GM23338 (cell line): Measurements from ENCODE around the gene MMP28. TPM values are rescaled to one million over a fixed set of nuclear protein-coding genes. Genes with fewer than 3 reads are reported as not detected.

ENCODE experiments used
- EZH2 ChIP-seq: fragments of 200-600 bp; sonication (generic); IDR thresholded peaks from one replicate; pipeline ENCODE4 v1.8.0; 2017; ENCODE audit warnings: antibody characterized with exemption, mild to moderate bottlenecking, low read depth; ENCODE audit not compliant: unreplicated experiment
- EZH2phosphoT487 ChIP-seq: fragments of 200-600 bp; sonication (generic); IDR thresholded peaks from one replicate; pipeline ENCODE4 v1.8.1; 2018; ENCODE audit warnings: antibody characterized with exemption; ENCODE audit not compliant: unreplicated experiment
- JUNB ChIP-seq: IDR thresholded peaks from one replicate; pipeline ENCODE4 v1.6.1; 2016; ENCODE audit warnings: antibody characterized with exemption; ENCODE audit not compliant: unreplicated experiment
- NANOG ChIP-seq: IDR thresholded peaks from 2 replicates; pipeline ENCODE4 v1.6.1; 2016; ENCODE audit warnings: antibody characterized with exemption, borderline replicate concordance
- polyA plus RNA-seq: library from polyadenylated mRNA; unstranded; fragments of >200 nt; fragmentation: Nextera tagmentation; extraction: Ambion mirVana; gene quantifications from 2 replicates; pipeline ENCODE4 v1.2.1, GENCODE V29; 2016
- total RNA-seq: library from RNA; depleted of rRNA; stranded (reverse); fragments of >200 nt; shearing (Covaris generic); gene quantifications from 2 replicates; pipeline ENCODE4 v1.2.3, GENCODE V29; 2014
- TF ChIP-seq, protein P1 (sequence below): fragments of 250-450 bp; sonication (Bioruptor Pico); IDR thresholded peaks from 2 replicates; pipeline ENCODE4 v1.5.0; 2020; ENCODE audit warnings: mild to moderate bottlenecking, moderate library complexity
- TF ChIP-seq, protein P2 (sequence below): IDR thresholded peaks from one replicate; pipeline ENCODE4 v1.6.1; 2018; ENCODE audit warnings: antibody characterized with exemption; ENCODE audit not compliant: unreplicated experiment
- TF ChIP-seq, protein P3 (sequence below), 2 experiments: fragments of 200-600 bp in 1 of 2; sonication (generic) in 1 of 2; conservative IDR thresholded peaks; 2 replicates each; pipeline versions ENCODE4 v1.5.1 to v1.6.1; 2016 to 2017; ENCODE audit warnings: antibody characterized with exemption in 2 of 2, low read depth in 2 of 2, mild to moderate bottlenecking in 2 of 2, moderate library complexity in 1 of 2

Gene MMP28
- total and polyA plus RNA-seq, 2 experiments from 2014 or later: not detected

DNA sequence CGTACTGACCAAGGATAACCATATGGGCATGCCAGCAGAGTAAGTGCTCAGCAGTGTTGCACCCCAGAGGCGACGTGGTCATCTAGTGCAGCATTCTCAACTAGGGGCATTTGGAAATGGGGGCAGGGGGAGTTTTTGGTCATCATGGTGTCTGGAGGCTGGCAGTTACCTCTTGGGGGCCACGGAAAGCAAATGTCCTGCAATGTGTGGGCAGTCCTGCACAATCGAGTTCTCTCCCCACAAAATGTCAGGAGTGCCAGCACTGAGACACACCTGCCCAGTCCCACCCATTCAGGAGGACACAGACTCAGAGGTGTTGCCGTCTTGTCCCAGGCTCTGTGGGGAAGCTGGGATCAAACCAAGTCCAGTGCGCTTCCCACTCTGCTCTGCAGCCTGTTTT is 61.0 kb downstream of the MMP28 start (continued):
- TF ChIP-seq, protein P1, sequence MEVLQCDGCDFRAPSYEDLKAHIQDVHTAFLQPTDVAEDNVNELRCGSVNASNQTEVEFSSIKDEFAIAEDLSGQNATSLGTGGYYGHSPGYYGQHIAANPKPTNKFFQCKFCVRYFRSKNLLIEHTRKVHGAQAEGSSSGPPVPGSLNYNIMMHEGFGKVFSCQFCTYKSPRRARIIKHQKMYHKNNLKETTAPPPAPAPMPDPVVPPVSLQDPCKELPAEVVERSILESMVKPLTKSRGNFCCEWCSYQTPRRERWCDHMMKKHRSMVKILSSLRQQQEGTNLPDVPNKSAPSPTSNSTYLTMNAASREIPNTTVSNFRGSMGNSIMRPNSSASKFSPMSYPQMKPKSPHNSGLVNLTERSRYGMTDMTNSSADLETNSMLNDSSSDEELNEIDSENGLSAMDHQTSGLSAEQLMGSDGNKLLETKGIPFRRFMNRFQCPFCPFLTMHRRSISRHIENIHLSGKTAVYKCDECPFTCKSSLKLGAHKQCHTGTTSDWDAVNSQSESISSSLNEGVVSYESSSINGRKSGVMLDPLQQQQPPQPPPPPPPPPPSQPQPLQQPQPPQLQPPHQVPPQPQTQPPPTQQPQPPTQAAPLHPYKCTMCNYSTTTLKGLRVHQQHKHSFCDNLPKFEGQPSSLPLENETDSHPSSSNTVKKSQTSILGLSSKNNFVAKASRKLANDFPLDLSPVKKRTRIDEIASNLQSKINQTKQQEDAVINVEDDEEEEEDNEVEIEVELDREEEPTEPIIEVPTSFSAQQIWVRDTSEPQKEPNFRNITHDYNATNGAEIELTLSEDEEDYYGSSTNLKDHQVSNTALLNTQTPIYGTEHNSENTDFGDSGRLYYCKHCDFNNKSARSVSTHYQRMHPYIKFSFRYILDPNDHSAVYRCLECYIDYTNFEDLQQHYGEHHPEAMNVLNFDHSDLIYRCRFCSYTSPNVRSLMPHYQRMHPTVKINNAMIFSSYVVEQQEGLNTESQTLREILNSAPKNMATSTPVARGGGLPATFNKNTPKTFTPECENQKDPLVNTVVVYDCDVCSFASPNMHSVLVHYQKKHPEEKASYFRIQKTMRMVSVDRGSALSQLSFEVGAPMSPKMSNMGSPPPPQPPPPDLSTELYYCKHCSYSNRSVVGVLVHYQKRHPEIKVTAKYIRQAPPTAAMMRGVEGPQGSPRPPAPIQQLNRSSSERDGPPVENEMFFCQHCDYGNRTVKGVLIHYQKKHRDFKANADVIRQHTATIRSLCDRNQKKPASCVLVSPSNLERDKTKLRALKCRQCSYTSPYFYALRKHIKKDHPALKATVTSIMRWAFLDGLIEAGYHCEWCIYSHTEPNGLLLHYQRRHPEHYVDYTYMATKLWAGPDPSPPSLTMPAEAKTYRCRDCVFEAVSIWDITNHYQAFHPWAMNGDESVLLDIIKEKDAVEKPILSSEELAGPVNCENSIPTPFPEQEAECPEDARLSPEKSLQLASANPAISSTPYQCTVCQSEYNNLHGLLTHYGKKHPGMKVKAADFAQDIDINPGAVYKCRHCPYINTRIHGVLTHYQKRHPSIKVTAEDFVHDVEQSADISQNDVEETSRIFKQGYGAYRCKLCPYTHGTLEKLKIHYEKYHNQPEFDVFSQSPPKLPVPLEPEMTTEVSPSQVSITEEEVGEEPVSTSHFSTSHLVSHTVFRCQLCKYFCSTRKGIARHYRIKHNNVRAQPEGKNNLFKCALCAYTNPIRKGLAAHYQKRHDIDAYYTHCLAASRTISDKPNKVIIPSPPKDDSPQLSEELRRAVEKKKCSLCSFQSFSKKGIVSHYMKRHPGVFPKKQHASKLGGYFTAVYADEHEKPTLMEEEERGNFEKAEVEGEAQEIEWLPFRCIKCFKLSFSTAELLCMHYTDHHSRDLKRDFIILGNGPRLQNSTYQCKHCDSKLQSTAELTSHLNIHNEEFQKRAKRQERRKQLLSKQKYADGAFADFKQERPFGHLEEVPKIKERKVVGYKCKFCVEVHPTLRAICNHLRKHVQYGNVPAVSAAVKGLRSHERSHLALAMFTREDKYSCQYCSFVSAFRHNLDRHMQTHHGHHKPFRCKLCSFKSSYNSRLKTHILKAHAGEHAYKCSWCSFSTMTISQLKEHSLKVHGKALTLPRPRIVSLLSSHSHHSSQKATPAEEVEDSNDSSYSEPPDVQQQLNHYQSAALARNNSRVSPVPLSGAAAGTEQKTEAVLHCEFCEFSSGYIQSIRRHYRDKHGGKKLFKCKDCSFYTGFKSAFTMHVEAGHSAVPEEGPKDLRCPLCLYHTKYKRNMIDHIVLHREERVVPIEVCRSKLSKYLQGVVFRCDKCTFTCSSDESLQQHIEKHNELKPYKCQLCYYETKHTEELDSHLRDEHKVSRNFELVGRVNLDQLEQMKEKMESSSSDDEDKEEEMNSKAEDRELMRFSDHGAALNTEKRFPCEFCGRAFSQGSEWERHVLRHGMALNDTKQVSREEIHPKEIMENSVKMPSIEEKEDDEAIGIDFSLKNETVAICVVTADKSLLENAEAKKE (CRISPR knock-in tag): no peak
- TF ChIP-seq NANOG (no peak), EZH2 (no peak), EZH2phosphoT487 (no peak), JUNB (no peak)
- TF ChIP-seq, protein P2, sequence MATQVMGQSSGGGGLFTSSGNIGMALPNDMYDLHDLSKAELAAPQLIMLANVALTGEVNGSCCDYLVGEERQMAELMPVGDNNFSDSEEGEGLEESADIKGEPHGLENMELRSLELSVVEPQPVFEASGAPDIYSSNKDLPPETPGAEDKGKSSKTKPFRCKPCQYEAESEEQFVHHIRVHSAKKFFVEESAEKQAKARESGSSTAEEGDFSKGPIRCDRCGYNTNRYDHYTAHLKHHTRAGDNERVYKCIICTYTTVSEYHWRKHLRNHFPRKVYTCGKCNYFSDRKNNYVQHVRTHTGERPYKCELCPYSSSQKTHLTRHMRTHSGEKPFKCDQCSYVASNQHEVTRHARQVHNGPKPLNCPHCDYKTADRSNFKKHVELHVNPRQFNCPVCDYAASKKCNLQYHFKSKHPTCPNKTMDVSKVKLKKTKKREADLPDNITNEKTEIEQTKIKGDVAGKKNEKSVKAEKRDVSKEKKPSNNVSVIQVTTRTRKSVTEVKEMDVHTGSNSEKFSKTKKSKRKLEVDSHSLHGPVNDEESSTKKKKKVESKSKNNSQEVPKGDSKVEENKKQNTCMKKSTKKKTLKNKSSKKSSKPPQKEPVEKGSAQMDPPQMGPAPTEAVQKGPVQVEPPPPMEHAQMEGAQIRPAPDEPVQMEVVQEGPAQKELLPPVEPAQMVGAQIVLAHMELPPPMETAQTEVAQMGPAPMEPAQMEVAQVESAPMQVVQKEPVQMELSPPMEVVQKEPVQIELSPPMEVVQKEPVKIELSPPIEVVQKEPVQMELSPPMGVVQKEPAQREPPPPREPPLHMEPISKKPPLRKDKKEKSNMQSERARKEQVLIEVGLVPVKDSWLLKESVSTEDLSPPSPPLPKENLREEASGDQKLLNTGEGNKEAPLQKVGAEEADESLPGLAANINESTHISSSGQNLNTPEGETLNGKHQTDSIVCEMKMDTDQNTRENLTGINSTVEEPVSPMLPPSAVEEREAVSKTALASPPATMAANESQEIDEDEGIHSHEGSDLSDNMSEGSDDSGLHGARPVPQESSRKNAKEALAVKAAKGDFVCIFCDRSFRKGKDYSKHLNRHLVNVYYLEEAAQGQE: no peak
- TF ChIP-seq, protein P3, sequence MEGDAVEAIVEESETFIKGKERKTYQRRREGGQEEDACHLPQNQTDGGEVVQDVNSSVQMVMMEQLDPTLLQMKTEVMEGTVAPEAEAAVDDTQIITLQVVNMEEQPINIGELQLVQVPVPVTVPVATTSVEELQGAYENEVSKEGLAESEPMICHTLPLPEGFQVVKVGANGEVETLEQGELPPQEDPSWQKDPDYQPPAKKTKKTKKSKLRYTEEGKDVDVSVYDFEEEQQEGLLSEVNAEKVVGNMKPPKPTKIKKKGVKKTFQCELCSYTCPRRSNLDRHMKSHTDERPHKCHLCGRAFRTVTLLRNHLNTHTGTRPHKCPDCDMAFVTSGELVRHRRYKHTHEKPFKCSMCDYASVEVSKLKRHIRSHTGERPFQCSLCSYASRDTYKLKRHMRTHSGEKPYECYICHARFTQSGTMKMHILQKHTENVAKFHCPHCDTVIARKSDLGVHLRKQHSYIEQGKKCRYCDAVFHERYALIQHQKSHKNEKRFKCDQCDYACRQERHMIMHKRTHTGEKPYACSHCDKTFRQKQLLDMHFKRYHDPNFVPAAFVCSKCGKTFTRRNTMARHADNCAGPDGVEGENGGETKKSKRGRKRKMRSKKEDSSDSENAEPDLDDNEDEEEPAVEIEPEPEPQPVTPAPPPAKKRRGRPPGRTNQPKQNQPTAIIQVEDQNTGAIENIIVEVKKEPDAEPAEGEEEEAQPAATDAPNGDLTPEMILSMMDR (conservative IDR thresholded peaks at IDR 0.05; ENCODE audit: low read depth in 2 of 2): no peak
